ENCODE results near the gene SRXN1. TPM values are rescaled to one million over a fixed set of nuclear protein-coding genes. Genes with fewer than 3 reads are reported as not detected.
"Not testable (repeated sequence)": the region's sequence is repeated elsewhere in the genome, so short reads cannot be mapped to it uniquely, and the experiment has no call there.

The SRXN1 gene
- total RNA-seq, 4 donors from 2014 or later = 36.9 to 57.1 (median 38.0) TPM

GRCh38 chr20:698276-698675, 45.3 kb upstream of the SRXN1 start:
- no peak for ATAC-seq
- H3K36me3 ChIP-seq = no peaks in the 10 kb centered on the region
- no peak for TF ChIP-seq POLR2A (IDR thresholded peaks at IDR 0.05)
- no peak for TF ChIP-seq EP300 (IDR thresholded peaks at IDR 0.05)
- TF ChIP-seq POLR2AphosphoS5 (IDR thresholded peaks at IDR 0.05) = no peak
- TF ChIP-seq, protein P1, sequence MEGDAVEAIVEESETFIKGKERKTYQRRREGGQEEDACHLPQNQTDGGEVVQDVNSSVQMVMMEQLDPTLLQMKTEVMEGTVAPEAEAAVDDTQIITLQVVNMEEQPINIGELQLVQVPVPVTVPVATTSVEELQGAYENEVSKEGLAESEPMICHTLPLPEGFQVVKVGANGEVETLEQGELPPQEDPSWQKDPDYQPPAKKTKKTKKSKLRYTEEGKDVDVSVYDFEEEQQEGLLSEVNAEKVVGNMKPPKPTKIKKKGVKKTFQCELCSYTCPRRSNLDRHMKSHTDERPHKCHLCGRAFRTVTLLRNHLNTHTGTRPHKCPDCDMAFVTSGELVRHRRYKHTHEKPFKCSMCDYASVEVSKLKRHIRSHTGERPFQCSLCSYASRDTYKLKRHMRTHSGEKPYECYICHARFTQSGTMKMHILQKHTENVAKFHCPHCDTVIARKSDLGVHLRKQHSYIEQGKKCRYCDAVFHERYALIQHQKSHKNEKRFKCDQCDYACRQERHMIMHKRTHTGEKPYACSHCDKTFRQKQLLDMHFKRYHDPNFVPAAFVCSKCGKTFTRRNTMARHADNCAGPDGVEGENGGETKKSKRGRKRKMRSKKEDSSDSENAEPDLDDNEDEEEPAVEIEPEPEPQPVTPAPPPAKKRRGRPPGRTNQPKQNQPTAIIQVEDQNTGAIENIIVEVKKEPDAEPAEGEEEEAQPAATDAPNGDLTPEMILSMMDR (IDR thresholded peaks at IDR 0.05) = no peak
- H3K9me3 ChIP-seq = no peaks in the 10 kb centered on the region
- 61 to 67% methylated on average over 3 to 6 of the region's 6 CpGs for WGBS, 2 donors (ENCODE audit: low coverage in 1 of 2)
- H3K27ac ChIP-seq = no peak overlapping the region
- H3K27me3 ChIP-seq = peaks cover 66% of the 10 kb centered on the region
- no peak overlapping the region for H3K4me3 ChIP-seq
- H3K4me1 ChIP-seq = no peaks in the 10 kb centered on the region

GRCh38 chr20:697826-698225, 44.8 kb upstream of the SRXN1 start:
- Histone ChIP-seq H3K27ac (no peak overlapping the region), H3K9me3 (no peaks in the 10 kb centered on the region), H3K4me1 (no peaks in the 10 kb centered on the region), H3K4me3 (no peak overlapping the region), H3K36me3 (no peaks in the 10 kb centered on the region), H3K27me3 (peaks cover 66% of the 10 kb centered on the region)
- TF ChIP-seq, protein P1 (IDR thresholded peaks at IDR 0.05) = no peak
- TF ChIP-seq EP300 (IDR thresholded peaks at IDR 0.05) = no peak
- no peak for TF ChIP-seq POLR2A (IDR thresholded peaks at IDR 0.05)
- TF ChIP-seq POLR2AphosphoS5 (IDR thresholded peaks at IDR 0.05) = no peak
- no peak for ATAC-seq
- 45 to 72% methylated on average over 5 to 9 of the region's 9 CpGs for WGBS, 2 donors (ENCODE audit: low coverage in 1 of 2)

- Histone ChIP-seq H3K4me3 (no peak overlapping the region), H3K9me3 (no peaks in the 10 kb centered on the region), H3K36me3 (no peaks in the 10 kb centered on the region), H3K27ac (no peak overlapping the region), H3K27me3 (peaks cover 69% of the 10 kb centered on the region), H3K4me1 (no peaks in the 10 kb centered on the region)
- no peak for ATAC-seq
- 40 to 46% methylated on average over 1 to 2 of the region's 2 CpGs for WGBS, 2 donors (ENCODE audit: low coverage in 1 of 2)
- TF ChIP-seq, protein P1 (IDR thresholded peaks at IDR 0.05) = no peak
- TF ChIP-seq POLR2AphosphoS5 (IDR thresholded peaks at IDR 0.05) (no peak), POLR2A (IDR thresholded peaks at IDR 0.05) (no peak), EP300 (IDR thresholded peaks at IDR 0.05) (no peak)
Observed at GRCh38 chr20:695165-695866, 42.3 kb upstream of the SRXN1 start.

GRCh38 chr20:694496-694895, 41.5 kb upstream of the SRXN1 start:
- TF ChIP-seq POLR2A (IDR thresholded peaks at IDR 0.05) (no peak), POLR2AphosphoS5 (IDR thresholded peaks at IDR 0.05) (no peak), EP300 (IDR thresholded peaks at IDR 0.05) (no peak)
- TF ChIP-seq, protein P1 (IDR thresholded peaks at IDR 0.05) = no peak
- 52 to 61% methylated on average over 2 to 4 of the region's 4 CpGs for WGBS, 2 donors (ENCODE audit: low coverage in 1 of 2)
- Histone ChIP-seq H3K4me3 (no peak overlapping the region), H3K9me3 (no peaks in the 10 kb centered on the region), H3K36me3 (no peaks in the 10 kb centered on the region), H3K27ac (no peak overlapping the region), H3K4me1 (no peaks in the 10 kb centered on the region), H3K27me3 (peaks cover 69% of the 10 kb centered on the region)
- ATAC-seq = no peak

- not testable (repeated sequence) for H3K4me3 ChIP-seq, H3K27ac ChIP-seq, H3K9me3 ChIP-seq, H3K36me3 ChIP-seq, H3K4me1 ChIP-seq, ATAC-seq
- H3K27me3 ChIP-seq = peaks cover 71% of the 10 kb centered on the region
- 80 to 93% methylated on average over 2 to 6 of the region's 10 CpGs for WGBS, 2 donors (ENCODE audit: low coverage in 1 of 2)
Observed at GRCh38 chr20:693786-694185, 40.8 kb upstream of the SRXN1 start.
